Cardiac fibroblast (primary cell): ENCODE measurements around the gene PHF13.
"Not testable (repeated sequence)": the region's sequence is repeated elsewhere in the genome, so short reads cannot be mapped to it uniquely, and the experiment has no call there.

Experiments
- DNase-seq, 2 donors: peaks; one replicate each; pipeline versions ENCODE4 v3.0.0 to v3.0.0-alpha.2; 2010; ENCODE audit warnings: low read depth in 2 of 2
- H3K4me3 ChIP-seq, 2 donors: replicated peaks in 1 of 2; 1 replicate in 1 of 2; 2 replicates in 1 of 2; pipeline ENCODE4 v1.5.1; 2011; ENCODE audit warnings: low read depth in 2 of 2, low read length in 2 of 2, mild to moderate bottlenecking in 2 of 2, moderate library complexity in 1 of 2
- TF ChIP-seq, protein P1 (sequence below): IDR thresholded peaks from one replicate; pipeline ENCODE4 v1.5.1; 2011; ENCODE audit warnings: low read depth, mild to moderate bottlenecking, low read length, inconsistent platforms

The PHF13 gene

DNA sequence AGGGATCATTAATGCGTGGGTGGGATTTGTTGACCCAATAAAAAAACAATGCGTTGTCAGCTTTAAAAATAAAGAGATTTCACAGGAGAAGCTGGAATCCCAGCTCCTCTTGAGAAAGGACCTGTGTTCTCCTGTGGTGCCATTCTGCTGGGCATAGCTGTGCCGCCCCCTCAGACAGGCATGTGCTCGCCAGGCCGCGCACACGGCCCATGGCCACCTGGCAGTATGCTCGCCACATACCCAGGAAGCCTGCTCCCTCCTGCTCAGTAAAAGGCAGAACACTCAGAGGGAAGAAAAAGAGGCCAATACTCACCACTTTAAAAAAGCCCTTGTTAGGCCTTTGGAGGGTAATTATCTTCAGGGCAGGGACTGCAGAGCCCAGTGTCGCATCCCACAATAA lies 24.2 kb downstream of the PHF13 start:
- TF ChIP-seq, protein P1, sequence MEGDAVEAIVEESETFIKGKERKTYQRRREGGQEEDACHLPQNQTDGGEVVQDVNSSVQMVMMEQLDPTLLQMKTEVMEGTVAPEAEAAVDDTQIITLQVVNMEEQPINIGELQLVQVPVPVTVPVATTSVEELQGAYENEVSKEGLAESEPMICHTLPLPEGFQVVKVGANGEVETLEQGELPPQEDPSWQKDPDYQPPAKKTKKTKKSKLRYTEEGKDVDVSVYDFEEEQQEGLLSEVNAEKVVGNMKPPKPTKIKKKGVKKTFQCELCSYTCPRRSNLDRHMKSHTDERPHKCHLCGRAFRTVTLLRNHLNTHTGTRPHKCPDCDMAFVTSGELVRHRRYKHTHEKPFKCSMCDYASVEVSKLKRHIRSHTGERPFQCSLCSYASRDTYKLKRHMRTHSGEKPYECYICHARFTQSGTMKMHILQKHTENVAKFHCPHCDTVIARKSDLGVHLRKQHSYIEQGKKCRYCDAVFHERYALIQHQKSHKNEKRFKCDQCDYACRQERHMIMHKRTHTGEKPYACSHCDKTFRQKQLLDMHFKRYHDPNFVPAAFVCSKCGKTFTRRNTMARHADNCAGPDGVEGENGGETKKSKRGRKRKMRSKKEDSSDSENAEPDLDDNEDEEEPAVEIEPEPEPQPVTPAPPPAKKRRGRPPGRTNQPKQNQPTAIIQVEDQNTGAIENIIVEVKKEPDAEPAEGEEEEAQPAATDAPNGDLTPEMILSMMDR = no peak
- no peak for DNase-seq
- no peak overlapping the region for H3K4me3 ChIP-seq

DNA sequence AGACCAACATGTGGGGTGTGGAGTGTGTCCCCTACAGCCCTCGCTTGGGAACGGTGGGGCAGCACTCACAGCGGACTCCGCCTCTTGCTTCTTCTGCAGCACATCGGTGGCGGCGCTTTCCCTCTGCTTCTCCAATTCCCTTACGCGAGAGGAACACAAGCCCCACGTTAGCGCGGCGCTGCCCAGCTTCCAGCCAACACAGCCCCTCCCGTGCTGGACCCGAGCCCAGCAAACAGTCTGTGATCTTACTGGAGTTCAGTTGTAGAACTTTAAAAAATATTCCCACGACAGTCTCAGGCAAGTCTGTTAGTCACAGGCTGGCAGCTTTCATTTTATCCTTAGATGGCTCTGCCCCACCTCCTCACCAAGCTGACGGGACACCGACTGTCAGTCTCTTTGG lies 24.7 kb downstream of the PHF13 start:
- no peak overlapping the region for H3K4me3 ChIP-seq
- peak; percentile 47 to 81 for DNase-seq
- TF ChIP-seq, protein P1 = no peak

DNA sequence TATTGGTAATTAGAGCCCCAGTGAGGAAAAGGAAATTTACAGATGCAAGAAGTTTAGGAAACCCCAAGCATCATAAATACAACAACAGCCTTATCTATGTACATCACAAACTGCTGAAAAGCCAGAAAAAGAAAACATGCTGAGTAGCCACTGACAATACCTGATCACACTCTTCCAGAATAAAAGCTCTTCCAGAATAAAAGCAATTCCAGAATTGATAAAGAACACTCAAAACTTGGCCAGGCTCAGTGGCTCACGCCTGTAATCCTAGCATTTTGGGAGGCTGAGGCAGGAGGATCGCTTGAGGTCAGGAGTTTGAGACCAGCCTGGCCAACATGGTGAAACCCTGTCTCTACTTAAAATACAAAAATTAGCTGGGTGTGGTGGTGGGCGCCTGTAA lies 27.3 kb downstream of the PHF13 start:
- not testable (repeated sequence) for H3K4me3 ChIP-seq

DNA sequence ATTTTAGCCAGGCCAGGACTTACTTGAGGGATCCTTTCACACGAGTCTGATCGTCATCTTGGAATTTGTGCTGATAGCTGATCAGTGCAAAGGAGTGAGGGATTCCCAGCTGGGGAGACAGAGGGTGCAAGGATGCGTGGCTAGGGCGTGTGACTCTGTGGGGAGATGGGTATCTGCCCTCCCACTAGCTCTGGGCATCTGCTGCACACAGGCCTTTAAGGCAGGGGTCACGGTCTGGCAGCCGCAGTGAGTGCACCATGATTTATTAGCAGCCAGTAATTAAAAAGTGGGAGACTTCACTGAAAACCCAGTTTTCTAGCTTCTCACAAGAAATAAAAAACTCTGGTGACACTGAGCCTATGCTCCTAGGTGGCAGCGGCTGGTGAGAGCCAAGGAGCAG lies 31.5 kb downstream of the PHF13 start:
- TF ChIP-seq, protein P1 = no peak

More for the DNA sequence above, 27.3 kb downstream of the PHF13 start:
- not testable (repeated sequence) for DNase-seq

DNA sequence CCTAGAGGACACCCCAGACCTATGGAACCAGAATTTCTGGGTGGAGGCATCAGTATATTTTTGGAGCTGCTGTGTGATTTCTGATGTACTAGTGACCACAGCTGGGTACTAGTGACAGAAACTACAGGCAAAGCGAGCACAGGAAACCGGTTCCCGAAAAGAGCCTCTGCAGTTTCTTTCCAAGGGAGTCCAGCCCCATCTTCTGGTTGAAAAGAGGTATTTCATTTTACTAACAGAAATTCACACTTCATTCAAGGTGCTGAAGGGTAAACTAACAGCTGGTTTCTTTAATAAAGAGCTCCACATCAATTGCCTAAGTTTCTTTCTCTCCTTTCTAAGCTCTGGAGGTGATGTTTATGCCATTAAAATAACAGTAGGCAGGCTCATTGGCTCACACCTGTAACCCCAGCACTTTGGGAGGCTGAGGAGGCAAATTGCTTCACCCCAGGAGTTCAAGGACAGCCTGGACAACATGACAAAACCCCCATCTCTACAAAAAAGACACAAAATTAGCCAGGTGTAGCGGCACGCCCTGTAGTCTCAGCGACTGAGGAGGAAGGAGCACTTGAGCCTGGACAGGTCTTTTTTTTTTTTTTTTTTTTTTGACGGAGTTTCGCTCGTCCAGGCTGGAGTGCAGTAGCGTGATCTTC lies 33.1 kb downstream of the PHF13 start:
- DNase-seq = peak; percentile 71 to 76

More for the DNA sequence above, 31.5 kb downstream of the PHF13 start:
- H3K4me3 ChIP-seq = no peak overlapping the region
- DNase-seq = no peak

DNA sequence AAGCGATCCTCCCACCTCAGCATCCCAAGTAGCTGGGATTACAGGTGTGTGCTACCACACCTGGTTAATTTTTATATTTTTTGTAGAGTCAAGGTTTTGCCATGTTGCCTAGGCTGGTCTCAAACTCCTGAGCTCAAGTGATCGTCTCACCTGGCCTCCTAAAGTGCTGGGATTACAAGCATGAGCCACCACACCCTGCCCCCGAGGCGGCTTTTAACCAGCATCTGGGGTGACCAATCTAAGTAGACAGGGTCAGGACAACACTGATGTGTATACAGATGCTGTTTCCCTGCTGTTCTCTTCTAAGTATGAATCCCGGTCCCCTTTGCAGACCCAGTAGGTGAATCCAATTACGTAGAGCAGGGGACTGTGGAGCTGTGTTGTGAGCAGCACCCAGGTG lies 35.0 kb downstream of the PHF13 start:
- TF ChIP-seq, protein P1 = no peak
- no peak for DNase-seq
- no peak overlapping the region for H3K4me3 ChIP-seq

More for the DNA sequence above, 33.1 kb downstream of the PHF13 start:
- H3K4me3 ChIP-seq = no peak overlapping the region
- TF ChIP-seq, protein P1 = peak; percentile 65

DNA sequence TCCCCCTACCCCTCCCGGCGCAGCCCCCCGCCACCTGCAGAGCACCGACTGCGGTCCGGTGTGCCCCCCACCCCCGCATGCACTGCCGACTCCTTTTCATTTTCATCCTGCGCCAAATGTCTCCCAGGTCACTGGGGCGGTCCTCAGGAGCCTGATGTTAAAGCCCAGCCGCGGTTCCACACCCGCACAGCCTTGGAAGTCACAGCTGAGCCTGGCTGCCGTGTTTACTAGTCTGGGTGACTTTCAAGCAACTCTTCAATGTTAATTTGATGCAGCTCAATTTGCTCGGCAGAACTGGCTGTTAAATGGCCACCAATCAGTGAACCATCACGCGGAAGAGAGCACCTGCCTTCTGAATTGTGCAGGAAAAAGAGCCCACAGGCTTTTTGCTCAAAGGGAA lies 38.4 kb downstream of the PHF13 start:
- TF ChIP-seq, protein P1 = no peak
- DNase-seq = no peak
- H3K4me3 ChIP-seq = no peak overlapping the region
